ENCODE results near the gene TMEM91.

The TMEM91 gene

DNA sequence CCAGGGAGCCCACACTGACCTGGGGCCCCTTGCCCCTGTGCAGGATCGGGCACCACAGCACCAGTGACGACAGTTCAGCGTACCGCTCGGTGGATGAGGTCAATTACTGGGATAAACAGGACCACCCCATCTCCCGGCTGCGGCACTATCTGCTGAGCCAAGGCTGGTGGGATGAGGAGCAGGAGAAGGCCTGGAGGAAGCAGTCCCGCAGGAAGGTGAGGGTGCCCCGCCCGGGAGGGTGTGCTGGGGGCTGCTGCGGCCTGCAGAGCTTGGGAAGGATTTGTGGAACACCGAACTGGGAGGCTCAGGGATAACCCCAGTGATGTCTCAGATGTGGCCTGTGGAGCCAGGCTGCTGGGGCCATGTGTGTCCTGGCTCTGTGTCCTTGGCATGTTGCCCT lies 46.6 kb downstream of the TMEM91 start:
- H4K20me1 ChIP-seq (ENCODE audit: insufficient read depth): no peaks in the 10 kb centered on the region

GRCh38 chr19:41424335-41425173 lies 48.2 kb downstream of the TMEM91 start:
- Histone ChIP-seq H3K4me2 (no peak overlapping the region), H3K36me3 (ENCODE audit: insufficient read depth) (no peaks in the 10 kb centered on the region; the same call in 1 of the 2 replicates), H3K27me3 (ENCODE audit: insufficient read depth, low read depth) (no peaks in the 10 kb centered on the region), H3K27ac (no peak overlapping the region), H3K9ac (no peak overlapping the region), H3K4me3 (IDR thresholded peaks at IDR 0.05; ENCODE audit: insufficient read depth, low read depth, low read length) (no peak overlapping the region), H2AFZ (ENCODE audit: low read depth) (no peak overlapping the region), H3K4me1 (ENCODE audit: low read depth, poor library complexity, severe bottlenecking) (no peaks in the 10 kb centered on the region), H4K20me1 (ENCODE audit: insufficient read depth) (no peaks in the 10 kb centered on the region), H3K79me2 (ENCODE audit: insufficient read depth, low read depth) (no peaks in the 10 kb centered on the region)
- no peak for TF ChIP-seq CTCF (conservative IDR thresholded peaks at IDR 0.05; ENCODE audit: low read depth, low read length)

More for the DNA sequence above, 46.6 kb downstream of the TMEM91 start:
- no peak for TF ChIP-seq CTCF (conservative IDR thresholded peaks at IDR 0.05; ENCODE audit: low read depth, low read length)
- no peak overlapping the region for H3K9ac ChIP-seq
- H2AFZ ChIP-seq (ENCODE audit: low read depth): no peak overlapping the region
- no peak overlapping the region for H3K4me2 ChIP-seq
- no peaks in the 10 kb centered on the region for H3K4me1 ChIP-seq (ENCODE audit: low read depth, poor library complexity, severe bottlenecking)
- H3K27ac ChIP-seq: no peak overlapping the region
- no peak overlapping the region for H3K4me3 ChIP-seq (IDR thresholded peaks at IDR 0.05; ENCODE audit: insufficient read depth, low read depth, low read length)
- H3K36me3 ChIP-seq (ENCODE audit: insufficient read depth): no peaks in the 10 kb centered on the region; the same call in 1 of the 2 replicates
- no peaks in the 10 kb centered on the region for H3K27me3 ChIP-seq (ENCODE audit: insufficient read depth, low read depth)
- no peaks in the 10 kb centered on the region for H3K79me2 ChIP-seq (ENCODE audit: insufficient read depth, low read depth)

GRCh38 chr19:41425174-41426115 lies 49.1 kb downstream of the TMEM91 start:
- no peak overlapping the region for H2AFZ ChIP-seq (ENCODE audit: low read depth)
- H3K4me3 ChIP-seq (IDR thresholded peaks at IDR 0.05; ENCODE audit: insufficient read depth, low read depth, low read length): no peak overlapping the region
- H3K27me3 ChIP-seq (ENCODE audit: insufficient read depth, low read depth): no peaks in the 10 kb centered on the region
- no peaks in the 10 kb centered on the region for H3K79me2 ChIP-seq (ENCODE audit: insufficient read depth, low read depth)
- H4K20me1 ChIP-seq (ENCODE audit: insufficient read depth): no peaks in the 10 kb centered on the region
- no peak overlapping the region for H3K27ac ChIP-seq
- no peak for TF ChIP-seq CTCF (conservative IDR thresholded peaks at IDR 0.05; ENCODE audit: low read depth, low read length)
- no peaks in the 10 kb centered on the region; the same call in 1 of the 2 replicates for H3K36me3 ChIP-seq (ENCODE audit: insufficient read depth)
- H3K4me1 ChIP-seq (ENCODE audit: low read depth, poor library complexity, severe bottlenecking): no peaks in the 10 kb centered on the region
- no peak overlapping the region for H3K9ac ChIP-seq
- no peak overlapping the region for H3K4me2 ChIP-seq

GRCh38 chr19:41426116-41426841 lies 49.9 kb downstream of the TMEM91 start:
- H3K4me3 ChIP-seq (IDR thresholded peaks at IDR 0.05; ENCODE audit: insufficient read depth, low read depth, low read length): no peak overlapping the region
- H3K27me3 ChIP-seq (ENCODE audit: insufficient read depth, low read depth): no peaks in the 10 kb centered on the region
- H3K9ac ChIP-seq: no peak overlapping the region
- no peak for TF ChIP-seq CTCF (conservative IDR thresholded peaks at IDR 0.05; ENCODE audit: low read depth, low read length)
- no peaks in the 10 kb centered on the region; the same call in 1 of the 2 replicates for H3K36me3 ChIP-seq (ENCODE audit: insufficient read depth)
- no peaks in the 10 kb centered on the region for H4K20me1 ChIP-seq (ENCODE audit: insufficient read depth)
- H3K4me1 ChIP-seq (ENCODE audit: low read depth, poor library complexity, severe bottlenecking): no peaks in the 10 kb centered on the region
- no peak overlapping the region for H3K4me2 ChIP-seq
- H2AFZ ChIP-seq (ENCODE audit: low read depth): no peak overlapping the region
- H3K27ac ChIP-seq: no peak overlapping the region
- H3K79me2 ChIP-seq (ENCODE audit: insufficient read depth, low read depth): no peaks in the 10 kb centered on the region

All from KMS-11 (cell line).